Keratinocyte (primary cell): ENCODE data around the gene SEC14L5. TPM values are rescaled to one million over a fixed set of nuclear protein-coding genes. Genes with fewer than 3 reads are reported as not detected.

Experiments
- DNase-seq: peaks from one replicate; pipeline ENCODE4 v3.0.0-alpha.2; 2011; ENCODE audit warnings: low read depth, missing footprints, low spot score
- FAIRE-seq: peaks from 2 replicates; lab custom pipeline; 2011; peaks lifted over from hg19 to GRCh38; lab: Jason Lieb, UNC
- H2AFZ ChIP-seq: 2 replicates; pipeline ENCODE4 v1.6.0; 2012; ENCODE audit warnings: low read length, control low read depth, inconsistent platforms; ENCODE audit not compliant: control insufficient read depth
- H3K27ac ChIP-seq: 2 replicates; pipeline ENCODE4 v1.5.1; 2011; ENCODE audit warnings: low read length; ENCODE audit not compliant: control insufficient read depth, insufficient read depth
- H3K27me3 ChIP-seq: 3 replicates; pipeline ENCODE4 v1.6.0; 2011; ENCODE audit warnings: low read length; ENCODE audit not compliant: control insufficient read depth, insufficient read depth; ENCODE audit errors: extremely low read depth
- H3K36me3 ChIP-seq, 2 experiments: 2 replicates in 1 of 2; 3 replicates in 1 of 2; pipeline ENCODE4 v1.5.1; 2011; ENCODE audit warnings: low read length in 2 of 2, mild to moderate bottlenecking in 1 of 2; ENCODE audit not compliant: control insufficient read depth in 2 of 2, insufficient read depth in 2 of 2; ENCODE audit errors: extremely low read depth in 1 of 2
- H3K4me1 ChIP-seq: 3 replicates; pipeline ENCODE4 v1.5.1; 2011; ENCODE audit warnings: low read length; ENCODE audit not compliant: control insufficient read depth, insufficient read depth; ENCODE audit errors: extremely low read depth
- H3K4me2 ChIP-seq: 3 replicates; pipeline ENCODE4 v1.6.0; 2011; ENCODE audit warnings: low read depth, low read length; ENCODE audit not compliant: control insufficient read depth, insufficient read depth; ENCODE audit errors: extremely low read depth
- H3K4me3 ChIP-seq, 3 experiments: fragments of 200-600 bp in 1 of 3; sonication (generic) in 1 of 3; 2 replicates in 2 of 3; 3 replicates in 1 of 3; pipeline ENCODE4 v1.5.1; 2011 to 2016; ENCODE audit warnings: low read length in 3 of 3, mild to moderate bottlenecking in 3 of 3, control low read depth in 2 of 3, inconsistent platforms in 1 of 3, low read depth in 1 of 3, mixed read lengths in 1 of 3, mixed run types in 1 of 3, moderate library complexity in 1 of 3; ENCODE audit not compliant: control insufficient read depth in 2 of 3, insufficient read depth in 2 of 3; ENCODE audit errors: extremely low read depth in 1 of 3
- H3K79me2 ChIP-seq: 2 replicates; pipeline ENCODE4 v1.6.0; 2012; ENCODE audit warnings: low read length; ENCODE audit not compliant: control insufficient read depth, insufficient read depth
- H3K9ac ChIP-seq: 3 replicates; pipeline ENCODE4 v1.6.0; 2011; ENCODE audit warnings: low read length; ENCODE audit not compliant: control insufficient read depth, insufficient read depth; ENCODE audit errors: extremely low read depth
- H3K9me1 ChIP-seq: 3 replicates; pipeline ENCODE4 v1.6.0; 2011; ENCODE audit warnings: low read length; ENCODE audit not compliant: control insufficient read depth, insufficient read depth; ENCODE audit errors: extremely low read depth
- H3K9me3 ChIP-seq: 2 replicates; pipeline ENCODE4 v1.5.1; 2012; ENCODE audit warnings: low read depth, low read length; ENCODE audit not compliant: control insufficient read depth
- H4K20me1 ChIP-seq: 3 replicates; pipeline ENCODE4 v1.6.0; 2011; ENCODE audit warnings: low read length; ENCODE audit not compliant: control insufficient read depth, insufficient read depth; ENCODE audit errors: extremely low read depth
- EZH2 ChIP-seq: IDR thresholded peaks from one replicate; pipeline ENCODE4 v1.6.1; 2012; ENCODE audit warnings: inconsistent platforms, mild to moderate bottlenecking, low read length, moderate library complexity
- dilution Hi-C: fragments of 300-500 bp; cut with MboI; formaldehyde crosslinking; loops from one replicate; pipeline ENCODE4 v1.7.0; 2020; ENCODE audit warnings: low sequenced_read_pairs; ENCODE audit not compliant: extremely low pct_ligation_motif_present
- polyA plus RNA-seq, 5 experiments: library from polyadenylated mRNA; depleted of rRNA in 3 of 5; stranded (reverse) in 3 of 5; stranded (forward) in 1 of 5; unstranded in 1 of 5; fragments of >200 nt; gene quantifications; 1 replicate in 1 of 5; 2 replicates in 3 of 5; 3 replicates in 1 of 5; pipeline versions ENCODE4 v1.2.1 to v1.2.3, GENCODE V29; 2011 to 2012; ENCODE audit warnings: missing spikeins in 2 of 5, low read depth in 1 of 5, low replicate concordance in 1 of 5
- TF ChIP-seq, protein P1 (sequence below), 3 experiments: IDR thresholded peaks in 1 of 3; conservative IDR thresholded peaks in 1 of 3; optimal IDR thresholded peaks in 1 of 3; 2 replicates in 2 of 3; 3 replicates in 1 of 3; pipeline versions ENCODE3 to v1.5.1; 2011; ENCODE audit warnings: low read length in 3 of 3, mild to moderate bottlenecking in 3 of 3, moderate library complexity in 2 of 3, control low read depth in 1 of 3, inconsistent platforms in 1 of 3; ENCODE audit not compliant: insufficient read depth in 2 of 3; ENCODE audit errors: extremely low read depth in 1 of 3

The SEC14L5 gene
- polyA plus RNA-seq, 1 donor (not counting 4 experiments of a cell fraction or from before 2014, with no cell fraction given), result 0.08 TPM

DNA sequence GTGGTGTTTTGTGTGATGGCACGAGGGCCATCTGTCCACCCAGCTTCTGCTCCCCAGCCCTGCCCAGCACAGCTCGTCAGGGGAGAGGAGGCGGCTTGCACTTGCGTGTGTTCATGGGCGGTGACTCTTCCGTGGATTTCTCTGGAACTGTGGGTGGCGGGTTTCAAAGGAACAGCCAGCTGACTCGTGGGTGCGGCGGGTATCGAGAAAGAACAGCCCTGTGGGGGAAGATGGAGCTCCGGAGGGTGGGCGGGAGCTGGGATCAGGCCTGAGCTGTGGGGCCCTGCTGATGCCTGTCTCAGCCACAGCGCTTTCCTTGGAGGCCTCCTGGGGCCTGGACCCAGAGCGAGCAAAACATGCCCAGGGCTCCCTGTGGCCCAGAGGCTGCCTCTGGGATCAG lies 62.4 kb downstream of the SEC14L5 start:
- Histone ChIP-seq H3K4me1 (no peaks in the 10 kb centered on the region), H3K9ac (no peak overlapping the region), H3K27me3 (peaks cover 5% of the 10 kb centered on the region), H3K9me1 (no peaks in the 10 kb centered on the region), H3K4me3 (no peak overlapping the region), H3K4me2 (no peak overlapping the region), H4K20me1 (no peaks in the 10 kb centered on the region), H3K36me3 (peaks cover 0 to 3% of the 10 kb centered on the region in 2 experiments), H3K79me2 (no peaks in the 10 kb centered on the region), H2AFZ (no peak overlapping the region), H3K9me3 (no peaks in the 10 kb centered on the region), H3K27ac (no peak overlapping the region)
- TF ChIP-seq, protein P1, sequence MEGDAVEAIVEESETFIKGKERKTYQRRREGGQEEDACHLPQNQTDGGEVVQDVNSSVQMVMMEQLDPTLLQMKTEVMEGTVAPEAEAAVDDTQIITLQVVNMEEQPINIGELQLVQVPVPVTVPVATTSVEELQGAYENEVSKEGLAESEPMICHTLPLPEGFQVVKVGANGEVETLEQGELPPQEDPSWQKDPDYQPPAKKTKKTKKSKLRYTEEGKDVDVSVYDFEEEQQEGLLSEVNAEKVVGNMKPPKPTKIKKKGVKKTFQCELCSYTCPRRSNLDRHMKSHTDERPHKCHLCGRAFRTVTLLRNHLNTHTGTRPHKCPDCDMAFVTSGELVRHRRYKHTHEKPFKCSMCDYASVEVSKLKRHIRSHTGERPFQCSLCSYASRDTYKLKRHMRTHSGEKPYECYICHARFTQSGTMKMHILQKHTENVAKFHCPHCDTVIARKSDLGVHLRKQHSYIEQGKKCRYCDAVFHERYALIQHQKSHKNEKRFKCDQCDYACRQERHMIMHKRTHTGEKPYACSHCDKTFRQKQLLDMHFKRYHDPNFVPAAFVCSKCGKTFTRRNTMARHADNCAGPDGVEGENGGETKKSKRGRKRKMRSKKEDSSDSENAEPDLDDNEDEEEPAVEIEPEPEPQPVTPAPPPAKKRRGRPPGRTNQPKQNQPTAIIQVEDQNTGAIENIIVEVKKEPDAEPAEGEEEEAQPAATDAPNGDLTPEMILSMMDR (optimal IDR thresholded peaks at IDR 0.05 in 1 of 3, IDR thresholded peaks at IDR 0.05 in 1 of 3, conservative IDR thresholded peaks at IDR 0.05 in 1 of 3; ENCODE audit: extremely low read depth in 1 of 3, insufficient read depth in 2 of 3, low read length in 3 of 3), result no peak
- TF ChIP-seq EZH2, result no peak
- dilution Hi-C loops, result no loop called here
- no peak for FAIRE-seq
- no peak for DNase-seq

DNA sequence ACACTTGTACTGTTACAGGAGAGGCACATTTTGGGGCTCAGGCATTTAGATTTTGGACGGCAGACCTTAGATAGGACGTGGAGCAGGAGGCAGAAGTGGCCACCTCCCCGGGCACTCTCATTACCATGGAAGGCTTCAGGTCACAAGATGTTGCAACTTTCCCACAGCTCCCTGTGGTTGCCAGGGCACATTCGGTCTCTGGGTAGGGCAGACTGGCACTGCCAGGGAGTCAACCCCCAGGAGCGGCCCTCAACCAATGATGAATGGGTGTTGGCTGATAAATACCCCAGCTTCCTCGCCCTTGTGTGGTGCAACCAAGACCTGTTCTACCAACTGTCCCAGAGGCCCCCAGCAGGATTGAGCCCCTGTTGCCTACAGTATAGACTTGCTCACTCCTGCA lies 64.4 kb downstream of the SEC14L5 start:
- dilution Hi-C loops, result no loop called here
- H3K27me3 ChIP-seq, result peaks cover 5% of the 10 kb centered on the region
- no peak overlapping the region for H3K4me3 ChIP-seq
- H3K27ac ChIP-seq, result no peak overlapping the region
- TF ChIP-seq EZH2, result no peak
- TF ChIP-seq, protein P1 (optimal IDR thresholded peaks at IDR 0.05 in 1 of 3, IDR thresholded peaks at IDR 0.05 in 1 of 3, conservative IDR thresholded peaks at IDR 0.05 in 1 of 3; ENCODE audit: extremely low read depth in 1 of 3, insufficient read depth in 2 of 3, low read length in 3 of 3), result no peak
- peaks cover 0 to 4% of the 10 kb centered on the region in 2 experiments for H3K36me3 ChIP-seq
- H3K9ac ChIP-seq, result no peak overlapping the region
- no peaks in the 10 kb centered on the region for H4K20me1 ChIP-seq
- no peaks in the 10 kb centered on the region for H3K4me1 ChIP-seq
- H3K79me2 ChIP-seq, result no peaks in the 10 kb centered on the region
- no peak overlapping the region for H3K4me2 ChIP-seq
- no peaks in the 10 kb centered on the region for H3K9me1 ChIP-seq
- DNase-seq (no peak), FAIRE-seq (no peak)
- no peak overlapping the region for H2AFZ ChIP-seq
- no peaks in the 10 kb centered on the region for H3K9me3 ChIP-seq
